DND-41 (cell line): ENCODE data around the gene RPL39.

Experiments used
- EZH2 ChIP-seq: IDR thresholded peaks from 3 replicates; pipeline ENCODE4 v1.6.1; 2012; ENCODE audit warnings: borderline replicate concordance, low read depth, mild to moderate bottlenecking, moderate library complexity, low read length, inconsistent platforms; ENCODE audit not compliant: severe bottlenecking
- TF ChIP-seq, protein P1 (sequence below): IDR thresholded peaks from 2 replicates; pipeline ENCODE4 v1.5.1; 2012; ENCODE audit warnings: borderline replicate concordance, low read length, moderate library complexity, mild to moderate bottlenecking; ENCODE audit not compliant: poor library complexity, severe bottlenecking; ENCODE audit errors: extremely low read depth

- TF ChIP-seq, protein P1, sequence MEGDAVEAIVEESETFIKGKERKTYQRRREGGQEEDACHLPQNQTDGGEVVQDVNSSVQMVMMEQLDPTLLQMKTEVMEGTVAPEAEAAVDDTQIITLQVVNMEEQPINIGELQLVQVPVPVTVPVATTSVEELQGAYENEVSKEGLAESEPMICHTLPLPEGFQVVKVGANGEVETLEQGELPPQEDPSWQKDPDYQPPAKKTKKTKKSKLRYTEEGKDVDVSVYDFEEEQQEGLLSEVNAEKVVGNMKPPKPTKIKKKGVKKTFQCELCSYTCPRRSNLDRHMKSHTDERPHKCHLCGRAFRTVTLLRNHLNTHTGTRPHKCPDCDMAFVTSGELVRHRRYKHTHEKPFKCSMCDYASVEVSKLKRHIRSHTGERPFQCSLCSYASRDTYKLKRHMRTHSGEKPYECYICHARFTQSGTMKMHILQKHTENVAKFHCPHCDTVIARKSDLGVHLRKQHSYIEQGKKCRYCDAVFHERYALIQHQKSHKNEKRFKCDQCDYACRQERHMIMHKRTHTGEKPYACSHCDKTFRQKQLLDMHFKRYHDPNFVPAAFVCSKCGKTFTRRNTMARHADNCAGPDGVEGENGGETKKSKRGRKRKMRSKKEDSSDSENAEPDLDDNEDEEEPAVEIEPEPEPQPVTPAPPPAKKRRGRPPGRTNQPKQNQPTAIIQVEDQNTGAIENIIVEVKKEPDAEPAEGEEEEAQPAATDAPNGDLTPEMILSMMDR: no peak
- TF ChIP-seq EZH2: no peak
These were observed at the start of gene RPL39 for GRCh38 chrX:119791437-119792231.
